Ishikawa (cell line): Measurements from ENCODE around the gene ANTXR1.

ENCODE experiments used
- CEBPB ChIP-seq: IDR thresholded peaks from 2 replicates; pipeline ENCODE4 v1.6.1; 2012
- CREB1 ChIP-seq: IDR thresholded peaks from 2 replicates; pipeline ENCODE4 v1.6.1; 2012; ENCODE audit warnings: low read depth
- EGR1 ChIP-seq: IDR thresholded peaks from 2 replicates; pipeline ENCODE4 v1.6.1; 2012
- EP300 ChIP-seq: IDR thresholded peaks from 2 replicates; pipeline ENCODE4 v1.6.1; 2012; ENCODE audit warnings: borderline replicate concordance
- FOXM1 ChIP-seq: IDR thresholded peaks from 2 replicates; pipeline ENCODE4 v1.6.1; 2012; ENCODE audit warnings: low read depth, borderline replicate concordance
- MAX ChIP-seq: IDR thresholded peaks from 2 replicates; pipeline ENCODE4 v1.6.1; 2012
- NFIC ChIP-seq: IDR thresholded peaks from 2 replicates; pipeline ENCODE4 v1.6.1; 2012
- RAD21 ChIP-seq: IDR thresholded peaks from 2 replicates; pipeline ENCODE4 v1.6.1; 2012; ENCODE audit warnings: low read depth
- REST ChIP-seq: IDR thresholded peaks from 2 replicates; pipeline ENCODE4 v1.6.1; 2012; ENCODE audit warnings: low read depth, mild to moderate bottlenecking
- TAF1 ChIP-seq: IDR thresholded peaks from 2 replicates; pipeline ENCODE4 v1.6.1; 2012; ENCODE audit warnings: low read depth, mild to moderate bottlenecking
- TCF12 ChIP-seq: IDR thresholded peaks from 2 replicates; pipeline ENCODE4 v1.6.1; 2012; ENCODE audit warnings: low read depth
- TEAD4 ChIP-seq: IDR thresholded peaks from 2 replicates; pipeline ENCODE4 v1.6.1; 2012
- USF1 ChIP-seq: IDR thresholded peaks from 2 replicates; pipeline ENCODE4 v1.6.1; 2012
- YY1 ChIP-seq: IDR thresholded peaks from 2 replicates; pipeline ENCODE4 v1.6.1; 2012; ENCODE audit warnings: low read depth
- ZBTB7A ChIP-seq: IDR thresholded peaks from 2 replicates; pipeline ENCODE4 v1.6.1; 2012; ENCODE audit warnings: low read depth

ANTXR1 gene

GRCh38 chr2:69180227-69180626 is 167.2 kb downstream of the ANTXR1 start:
- no peak for TF ChIP-seq TAF1
- TF ChIP-seq REST: no peak
- no peak for TF ChIP-seq YY1
- TF ChIP-seq TCF12: no peak
- no peak for TF ChIP-seq EGR1
- no peak for TF ChIP-seq CEBPB
- no peak for TF ChIP-seq NFIC
- no peak for TF ChIP-seq USF1
- no peak for TF ChIP-seq EP300
- no peak for TF ChIP-seq TEAD4
- no peak for TF ChIP-seq FOXM1
- no peak for TF ChIP-seq MAX
- no peak for TF ChIP-seq RAD21
- no peak for TF ChIP-seq ZBTB7A
- TF ChIP-seq CREB1: no peak

- TF ChIP-seq USF1 (no peak), TEAD4 (no peak), YY1 (no peak), EP300 (no peak), ZBTB7A (no peak), TCF12 (no peak)
Observed at GRCh38 chr2:69180974-69181373, 168.0 kb downstream of the ANTXR1 start.

GRCh38 chr2:69181806-69182427 is 168.9 kb downstream of the ANTXR1 start:
- TF ChIP-seq NFIC (no peak), REST (no peak)

- TF ChIP-seq TCF12 (no peak), EP300 (no peak), ZBTB7A (no peak), REST (no peak), RAD21 (no peak), EGR1 (no peak), CREB1 (no peak), TEAD4 (no peak), TAF1 (no peak)
Observed at GRCh38 chr2:69183659-69184058, 170.7 kb downstream of the ANTXR1 start.

- TF ChIP-seq ZBTB7A (no peak), NFIC (no peak), EGR1 (no peak), TEAD4 (no peak), RAD21 (no peak), CREB1 (no peak), USF1 (no peak), FOXM1 (no peak), CEBPB (no peak), YY1 (no peak), REST (no peak), EP300 (no peak), TAF1 (no peak), TCF12 (no peak)
Observed at GRCh38 chr2:69184224-69184623, 171.2 kb downstream of the ANTXR1 start.
